Activated naive CD8-positive, alpha-beta T cell treated with anti-CD3 and anti-CD28 coated beads, Interleukin-2, amount 10 ng/mL, durations not matched to agents 7 days and 5 days (primary cell): Measurements from ENCODE around the gene RNLS. TPM values are rescaled to one million over a fixed set of nuclear protein-coding genes. Genes with fewer than 3 reads are reported as not detected.
"Not testable (repeated sequence)": the region's sequence is repeated elsewhere in the genome, so short reads cannot be mapped to it uniquely, and the experiment has no call there.

Source experiments
- ATAC-seq: fragments of 150-1000 bp; cut with Tn5 transposase; one replicate; pipeline ENCODE4 v1.10.0; 2021; ENCODE audit warnings: low read depth, moderate library complexity
- POLR2A ChIA-PET: fragments of 350-600 bp; sonication (Branson Sonifier 250); formaldehyde crosslinking; loops from one replicate; lab custom pipeline; 2021; ENCODE audit warnings: antibody characterized with exemption; lab: Charles Lee
- DNase-seq: peaks from one replicate; pipeline ENCODE4 v3.0.0; 2021
- H3K27ac Mint-ChIP-seq: one replicate; pipeline ENCODE4 v1.8.0; 2022; ENCODE audit warnings: mild to moderate bottlenecking, mixed read lengths
- H3K27me3 Mint-ChIP-seq: one replicate; pipeline ENCODE4 v1.8.0; 2022; ENCODE audit warnings: mild to moderate bottlenecking, moderate library complexity, mixed read lengths
- H3K36me3 Mint-ChIP-seq: one replicate; pipeline ENCODE4 v1.8.0; 2021; ENCODE audit warnings: mild to moderate bottlenecking, mixed read lengths
- H3K4me1 Mint-ChIP-seq: one replicate; pipeline ENCODE4 v1.8.0; 2021; ENCODE audit warnings: mixed read lengths
- H3K4me3 Mint-ChIP-seq: one replicate; pipeline ENCODE4 v1.8.0; 2022; ENCODE audit warnings: mild to moderate bottlenecking, moderate library complexity, mixed read lengths
- H3K9me3 Mint-ChIP-seq: one replicate; pipeline ENCODE4 v1.8.0; 2021; ENCODE audit warnings: mixed read lengths
- total RNA-seq, 2 experiments: library from RNA; stranded (reverse); gene quantifications; one replicate each; pipeline ENCODE4 v1.2.3, GENCODE V29; 2021

Gene RNLS
- total RNA-seq, 2 experiments from 2014 or later: 3.5 to 5.2 TPM

DNA sequence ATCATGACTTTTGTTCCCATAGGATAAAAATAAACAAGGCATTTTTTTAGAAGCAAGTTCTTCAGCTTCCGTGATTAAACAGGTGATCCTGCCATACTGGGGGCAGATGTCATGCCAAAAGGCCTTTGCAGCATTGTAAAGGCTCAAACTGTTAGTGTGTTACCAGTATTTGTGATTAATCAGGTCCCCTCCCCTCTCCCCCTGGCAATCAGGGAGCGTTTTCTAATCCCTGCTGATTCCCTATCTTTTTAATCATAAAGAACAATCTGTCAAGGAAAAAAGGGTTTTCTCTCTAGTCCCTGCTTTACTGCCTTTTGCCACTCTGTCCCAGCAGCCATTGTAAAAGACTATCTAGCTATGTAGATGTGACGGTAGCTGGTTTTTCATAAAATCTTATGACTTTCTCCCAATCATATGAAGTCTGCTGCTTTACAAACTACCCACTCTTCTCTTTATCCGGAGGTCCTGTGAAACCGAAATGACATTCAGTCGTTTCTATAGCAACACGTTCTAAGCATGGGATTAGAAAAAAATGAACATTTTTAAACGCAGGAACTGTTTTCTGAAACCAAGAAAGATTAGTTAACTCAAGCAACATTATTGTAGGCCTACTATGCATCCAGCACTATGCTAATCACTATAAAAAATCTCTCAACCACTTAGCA is 210.9 kb downstream of the RNLS start:
- Mint-ChIP-seq H3K27me3 (no peaks in the 10 kb centered on the region), H3K4me1 (peaks cover 2% of the 10 kb centered on the region), H3K4me3 (no peak overlapping the region), H3K9me3 (no peaks in the 10 kb centered on the region), H3K36me3 (peaks cover 8% of the 10 kb centered on the region), H3K27ac (no peak overlapping the region)
- POLR2A ChIA-PET: no interaction called here
- DNase-seq: no peak
- ATAC-seq: no peak

DNA sequence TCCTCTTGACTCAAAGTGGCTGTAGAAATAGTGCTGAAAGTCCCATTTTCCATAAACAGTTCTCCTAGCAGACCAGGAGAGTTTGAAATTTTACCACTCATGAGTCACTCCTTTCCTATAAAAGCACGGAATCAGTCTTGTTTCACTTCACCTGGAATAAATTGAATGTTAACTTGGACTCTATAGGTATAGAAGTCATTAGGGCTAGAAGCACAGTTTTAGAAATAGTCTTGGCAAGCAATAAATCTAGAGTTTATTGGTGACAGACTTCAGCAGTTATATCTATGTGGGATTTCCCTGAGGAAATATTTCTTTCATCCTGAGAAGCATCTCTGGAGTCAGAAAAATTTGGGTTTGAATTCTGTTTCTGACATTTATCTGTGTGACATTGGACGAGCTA is 212.4 kb downstream of the RNLS start:
- H3K4me3 Mint-ChIP-seq: no peak overlapping the region
- H3K9me3 Mint-ChIP-seq: no peaks in the 10 kb centered on the region
- peaks cover 8% of the 10 kb centered on the region for H3K36me3 Mint-ChIP-seq
- peaks cover 2% of the 10 kb centered on the region for H3K4me1 Mint-ChIP-seq
- no peak for DNase-seq
- POLR2A ChIA-PET: no interaction called here
- H3K27ac Mint-ChIP-seq: no peak overlapping the region
- no peak for ATAC-seq
- H3K27me3 Mint-ChIP-seq: no peaks in the 10 kb centered on the region

DNA sequence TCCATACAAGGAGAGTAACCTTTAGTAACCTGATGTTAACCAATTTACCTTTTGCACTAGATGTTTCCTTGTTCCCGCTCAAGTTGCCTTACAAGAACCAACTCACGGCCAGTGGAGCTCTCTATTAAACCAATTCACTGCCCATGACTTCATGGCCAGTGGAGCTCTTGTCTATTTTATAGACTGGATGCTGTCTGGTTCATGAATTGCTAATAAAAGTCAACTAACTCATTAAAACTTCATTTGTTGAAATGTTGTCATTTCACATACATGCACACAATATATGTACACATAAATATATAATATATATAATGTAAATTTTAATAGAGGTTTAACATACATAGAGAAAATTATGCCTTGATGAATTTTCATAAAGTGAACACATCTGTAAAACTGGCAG is 216.3 kb downstream of the RNLS start:
- Mint-ChIP-seq H3K4me1 (peaks cover 1% of the 10 kb centered on the region), H3K4me3 (no peak overlapping the region), H3K9me3 (peaks cover 1% of the 10 kb centered on the region), H3K36me3 (peaks cover 4% of the 10 kb centered on the region), H3K27ac (no peak overlapping the region), H3K27me3 (no peaks in the 10 kb centered on the region)
- DNase-seq (no peak), ATAC-seq (no peak)
- POLR2A ChIA-PET: no interaction called here

DNA sequence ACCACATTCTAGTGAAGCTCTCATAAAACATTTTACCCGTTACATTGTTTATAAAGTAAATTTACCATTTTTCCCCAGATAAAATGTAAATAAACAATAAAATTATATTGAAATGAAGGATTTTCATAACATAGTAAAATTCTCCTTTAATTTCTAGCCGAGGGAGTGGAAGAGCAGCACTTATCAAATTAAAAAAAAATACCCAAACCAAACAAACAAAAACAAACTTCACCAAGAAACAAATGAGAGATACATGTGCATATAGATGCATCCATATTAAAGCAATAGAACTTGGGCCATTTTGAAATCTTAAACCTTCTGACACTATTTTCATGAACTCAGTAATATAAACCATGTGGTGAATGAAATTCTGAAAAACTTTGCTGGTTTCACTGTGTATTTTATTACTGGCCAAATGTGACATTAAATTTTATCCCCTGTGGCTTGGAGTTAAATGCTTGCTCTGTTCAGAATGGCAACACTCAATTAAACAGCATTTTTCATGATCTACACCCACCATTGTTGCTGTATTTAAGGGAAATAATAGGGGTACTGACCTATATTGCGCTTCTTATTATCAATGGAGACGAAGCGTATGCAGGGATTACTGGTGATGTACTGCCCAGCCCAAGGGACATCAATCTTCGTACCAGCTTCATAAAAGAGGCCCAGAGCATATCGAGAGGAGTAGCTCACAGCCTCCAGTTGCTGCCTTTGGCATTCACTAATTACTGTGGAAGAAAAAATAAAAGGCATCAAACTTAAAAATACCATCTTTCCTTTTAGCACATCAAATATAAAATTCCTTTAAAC is 220.9 kb downstream of the RNLS start:
- Mint-ChIP-seq H3K36me3 (peaks cover 13% of the 10 kb centered on the region), H3K27me3 (no peaks in the 10 kb centered on the region), H3K4me3 (no peak overlapping the region), H3K27ac (no peak overlapping the region), H3K4me1 (peaks cover 6% of the 10 kb centered on the region), H3K9me3 (peaks cover 6% of the 10 kb centered on the region)
- no peak for ATAC-seq
- no peak for DNase-seq
- POLR2A ChIA-PET: no interaction called here

DNA sequence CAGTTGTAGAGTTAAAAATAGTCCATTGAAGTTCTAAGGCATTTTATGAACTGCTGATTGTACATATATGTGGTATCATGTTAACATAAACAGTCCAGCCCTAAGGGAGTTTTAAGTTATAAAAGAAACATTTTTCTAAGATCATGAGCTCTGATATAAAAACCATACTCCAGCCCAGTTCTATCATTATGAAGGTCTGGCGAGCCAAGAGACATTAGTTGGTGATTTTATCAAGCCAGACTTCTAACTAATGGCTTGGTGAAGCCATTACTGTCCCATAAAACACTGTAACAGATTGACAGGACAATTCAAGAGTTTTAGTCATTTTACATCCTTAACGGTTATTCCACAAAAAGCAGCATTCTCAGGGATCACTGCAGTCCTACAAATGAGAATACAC is 221.6 kb downstream of the RNLS start:
- Mint-ChIP-seq H3K4me3 (no peak overlapping the region), H3K9me3 (peaks cover 7% of the 10 kb centered on the region), H3K27me3 (no peaks in the 10 kb centered on the region), H3K27ac (no peak overlapping the region), H3K4me1 (peaks cover 6% of the 10 kb centered on the region), H3K36me3 (peaks cover 13% of the 10 kb centered on the region)
- ATAC-seq (no peak), DNase-seq (no peak)
- POLR2A ChIA-PET: no interaction called here

DNA sequence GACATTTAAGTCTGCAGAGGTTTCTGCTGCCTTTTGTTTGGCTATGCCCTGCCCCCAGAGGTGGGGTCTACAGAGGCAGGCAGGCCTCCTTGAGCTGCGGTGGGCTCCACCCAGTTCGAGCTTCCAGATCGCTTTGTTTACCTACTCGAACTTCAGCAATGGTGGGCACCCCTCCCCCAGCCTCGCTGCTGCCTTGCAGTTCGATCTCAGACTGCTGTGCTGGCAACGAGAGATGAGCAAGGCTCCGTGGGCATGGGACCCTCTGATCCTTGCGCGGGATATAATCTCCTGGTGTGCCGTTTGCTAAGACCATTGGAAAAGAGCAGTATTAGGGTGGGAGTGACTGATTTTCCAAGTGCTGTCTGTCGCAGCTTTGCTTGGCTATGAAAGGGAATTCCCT is 227.4 kb downstream of the RNLS start:
- ATAC-seq, H3K27ac Mint-ChIP-seq, H3K27me3 Mint-ChIP-seq, H3K4me3 Mint-ChIP-seq, POLR2A ChIA-PET, DNase-seq, H3K4me1 Mint-ChIP-seq: not testable (repeated sequence)
- H3K9me3 Mint-ChIP-seq: peaks cover 23% of the 10 kb centered on the region
- peaks cover 17% of the 10 kb centered on the region for H3K36me3 Mint-ChIP-seq

DNA sequence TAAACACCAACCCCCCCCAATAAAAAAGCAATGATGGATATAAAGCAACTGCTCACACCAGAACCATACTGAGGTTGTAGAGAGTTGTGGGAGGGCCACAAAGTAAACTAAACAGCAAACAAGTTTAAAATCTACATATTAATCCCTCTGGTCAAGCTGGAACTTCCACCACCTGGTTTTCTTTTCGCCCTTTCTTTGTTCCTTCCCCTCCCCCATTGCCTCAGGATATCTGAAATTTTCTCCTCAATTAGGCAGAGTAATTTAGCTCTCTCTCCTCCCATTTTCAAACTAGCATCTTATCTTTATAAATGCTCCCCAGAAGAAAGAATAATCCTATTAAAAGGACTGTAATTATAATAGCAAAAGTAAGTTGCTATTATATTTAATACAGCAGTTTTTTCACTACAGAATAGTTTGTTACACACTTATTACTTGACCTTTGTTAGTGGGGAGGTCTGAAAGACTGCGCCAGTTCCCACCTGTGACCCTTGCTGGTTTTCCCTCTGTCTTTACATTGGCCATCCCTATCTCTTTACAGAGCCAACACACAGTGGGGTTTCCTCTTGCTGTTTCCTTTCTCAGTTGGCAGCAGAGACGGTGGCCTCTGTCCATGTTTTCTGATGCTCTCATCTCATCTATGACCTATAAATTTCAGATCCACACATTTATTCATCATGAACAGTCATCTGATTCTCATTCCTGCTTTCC is 235.4 kb downstream of the RNLS start:
- DNase-seq: no peak
- no peak for ATAC-seq
- H3K9me3 Mint-ChIP-seq: peaks cover 8% of the 10 kb centered on the region
- H3K4me3 Mint-ChIP-seq: no peak overlapping the region
- H3K36me3 Mint-ChIP-seq: peaks cover 10% of the 10 kb centered on the region
- H3K4me1 Mint-ChIP-seq: peaks cover 2% of the 10 kb centered on the region
- H3K27me3 Mint-ChIP-seq: no peaks in the 10 kb centered on the region
- POLR2A ChIA-PET: no interaction called here
- H3K27ac Mint-ChIP-seq: no peak overlapping the region

DNA sequence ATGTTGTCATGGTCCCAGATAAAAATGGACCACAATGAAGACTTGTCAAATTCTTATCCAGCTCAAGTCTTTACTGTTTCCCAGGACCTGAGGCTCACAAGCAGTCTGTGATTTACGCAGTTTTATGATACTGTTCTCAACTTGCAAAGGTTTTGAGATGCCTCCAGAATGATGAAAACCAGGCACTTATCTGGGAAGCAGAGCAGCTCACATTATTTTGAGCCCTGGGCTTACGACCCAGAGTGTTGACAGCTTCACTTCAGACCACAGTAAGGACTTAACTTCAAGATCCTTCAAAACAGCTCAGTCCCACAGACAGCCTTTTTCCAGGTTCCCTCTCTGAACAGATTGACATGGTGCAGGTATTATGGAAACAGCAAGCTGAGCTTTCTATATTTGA is 236.1 kb downstream of the RNLS start:
- no peaks in the 10 kb centered on the region for H3K27me3 Mint-ChIP-seq
- no peak overlapping the region for H3K27ac Mint-ChIP-seq
- POLR2A ChIA-PET: no interaction called here
- H3K36me3 Mint-ChIP-seq: peaks cover 10% of the 10 kb centered on the region
- H3K4me3 Mint-ChIP-seq: no peak overlapping the region
- peaks cover 2% of the 10 kb centered on the region for H3K4me1 Mint-ChIP-seq
- H3K9me3 Mint-ChIP-seq: peaks cover 6% of the 10 kb centered on the region
- ATAC-seq (no peak), DNase-seq (no peak)

DNA sequence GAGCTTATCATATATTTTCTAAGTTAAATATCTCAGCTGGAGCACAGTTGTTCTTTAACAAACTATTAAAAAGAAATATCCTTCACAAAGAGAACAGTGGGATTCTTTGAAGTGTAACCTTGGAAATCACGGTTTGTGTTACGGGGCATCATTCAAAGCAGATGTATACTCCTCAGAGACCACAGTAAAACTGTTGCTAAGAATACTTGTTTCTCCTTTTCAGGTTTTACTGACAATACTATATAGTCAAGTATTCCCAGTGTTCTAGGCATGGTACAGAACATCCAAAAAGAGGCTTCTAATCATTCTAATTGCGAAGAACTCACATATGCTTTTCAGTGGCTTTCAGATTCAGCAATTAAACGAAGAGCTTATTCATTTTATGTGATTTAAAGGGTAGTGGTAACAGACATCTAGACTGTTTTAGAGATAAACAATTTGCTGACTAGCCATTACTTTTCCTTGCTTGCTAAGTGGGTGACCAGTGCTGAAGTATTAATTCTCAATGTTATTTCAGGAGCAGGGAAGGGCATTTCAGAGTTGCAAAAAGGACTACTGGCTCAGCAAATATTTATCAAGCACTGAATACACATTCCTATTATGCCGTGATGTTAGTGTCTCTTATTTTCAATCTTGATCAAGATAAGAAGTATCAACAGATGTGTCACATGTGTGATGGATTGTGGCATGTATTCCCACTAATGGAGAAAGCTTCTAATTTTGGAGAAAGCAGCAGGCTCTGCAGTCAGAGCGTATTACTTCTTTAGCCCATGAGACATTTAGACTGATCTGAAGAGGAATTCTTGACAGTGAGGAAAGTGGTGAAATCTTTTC is 236.8 kb downstream of the RNLS start:
- POLR2A ChIA-PET: no interaction called here
- H3K27me3 Mint-ChIP-seq: no peaks in the 10 kb centered on the region

DNA sequence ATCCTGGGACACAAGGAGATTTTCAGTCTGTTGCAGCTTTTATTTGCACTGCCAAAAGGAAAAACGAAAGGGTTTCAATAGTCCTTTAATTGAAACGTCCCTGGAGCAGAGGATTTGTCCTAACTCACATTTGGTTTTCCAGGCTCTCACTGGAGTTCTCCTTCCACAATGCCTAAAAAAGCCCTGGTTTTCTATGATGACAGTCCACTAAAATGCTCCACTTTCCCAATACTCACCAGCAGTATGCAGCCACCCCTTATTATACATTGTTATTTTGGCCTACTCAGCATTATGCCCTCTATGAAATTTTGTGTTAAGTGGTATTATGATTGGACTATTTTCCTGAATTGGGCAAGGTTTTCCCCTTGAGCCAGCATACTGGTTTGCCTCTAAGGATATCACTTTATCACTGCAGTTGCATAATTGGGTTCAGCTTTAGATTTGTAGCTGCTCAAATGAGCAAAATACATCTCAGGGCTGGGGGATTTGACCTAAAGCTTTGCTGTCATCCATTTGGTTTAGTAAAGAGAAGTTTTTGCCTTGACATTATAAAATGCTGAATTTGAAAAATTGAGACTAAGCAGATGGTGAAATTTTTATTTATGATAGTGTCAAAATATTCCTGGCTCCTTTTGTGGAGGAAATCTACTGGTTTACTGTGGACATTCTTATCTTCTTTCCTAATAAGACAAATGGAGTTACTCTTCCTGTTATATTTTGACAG is 239.2 kb downstream of the RNLS start:
- POLR2A ChIA-PET: no interaction called here
- Mint-ChIP-seq H3K9me3 (no peaks in the 10 kb centered on the region), H3K27ac (no peak overlapping the region), H3K4me1 (no peaks in the 10 kb centered on the region), H3K36me3 (peaks cover 4% of the 10 kb centered on the region), H3K4me3 (no peak overlapping the region), H3K27me3 (no peaks in the 10 kb centered on the region)
- ATAC-seq (no peak), DNase-seq (no peak)

More for the DNA sequence above, 236.8 kb downstream of the RNLS start:
- peaks cover 9% of the 10 kb centered on the region for H3K36me3 Mint-ChIP-seq
- ATAC-seq: no peak
- no peak for DNase-seq
- peaks cover 5% of the 10 kb centered on the region for H3K9me3 Mint-ChIP-seq
- H3K27ac Mint-ChIP-seq: no peak overlapping the region
- peaks cover 2% of the 10 kb centered on the region for H3K4me1 Mint-ChIP-seq
- H3K4me3 Mint-ChIP-seq: no peak overlapping the region

DNA sequence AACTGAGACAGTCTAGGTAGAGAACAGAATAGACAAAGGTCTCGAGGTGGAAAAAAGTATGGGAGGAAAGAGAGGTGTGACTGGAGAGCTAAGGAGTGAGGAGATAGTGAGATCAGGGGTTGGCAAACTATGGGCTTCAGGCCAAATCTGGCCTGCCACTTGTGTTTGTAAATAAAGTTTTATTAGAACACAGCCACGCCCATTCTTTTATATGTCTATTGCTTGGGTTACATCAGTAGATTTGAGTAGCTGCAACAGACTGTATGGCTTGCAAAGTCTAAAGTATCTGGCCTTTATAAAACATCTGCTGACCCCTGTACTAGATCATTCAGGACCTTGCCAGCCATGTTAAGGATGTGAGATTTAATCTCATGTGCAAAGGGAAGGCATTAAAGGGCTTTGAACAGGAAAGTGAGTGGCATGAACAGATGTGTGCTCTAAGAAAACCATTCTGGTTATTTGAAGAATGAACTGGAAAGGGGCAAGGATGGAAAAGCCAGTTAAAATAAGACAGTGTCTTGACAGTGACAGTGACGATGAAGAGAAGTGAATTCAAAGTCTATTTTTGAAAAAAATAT is 240.3 kb downstream of the RNLS start:
- ATAC-seq (no peak), DNase-seq (no peak)
- Mint-ChIP-seq H3K4me1 (no peaks in the 10 kb centered on the region), H3K9me3 (no peaks in the 10 kb centered on the region), H3K27me3 (no peaks in the 10 kb centered on the region), H3K36me3 (peaks cover 5% of the 10 kb centered on the region), H3K4me3 (no peak overlapping the region), H3K27ac (no peak overlapping the region)
- POLR2A ChIA-PET: no interaction called here

DNA sequence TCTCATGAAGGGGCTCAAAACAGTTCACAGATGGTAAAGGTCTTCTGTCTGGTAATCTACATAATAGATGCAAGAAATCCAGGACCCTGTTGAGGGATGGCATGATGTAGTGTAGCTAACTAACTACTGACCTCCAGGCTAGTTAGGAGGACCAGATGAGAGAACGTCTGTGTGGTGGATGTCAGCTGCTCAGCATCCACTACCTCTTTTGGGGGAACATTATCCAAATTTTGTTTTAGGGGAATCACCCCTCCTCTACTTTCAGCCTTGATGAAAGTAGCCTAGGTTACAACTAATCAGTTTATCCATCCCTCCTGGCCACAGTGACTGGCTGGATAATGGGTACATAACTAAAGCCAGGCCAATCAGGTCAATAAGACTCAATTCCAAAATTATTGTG is 246.0 kb downstream of the RNLS start:
- POLR2A ChIA-PET: no interaction called here
- DNase-seq (no peak), ATAC-seq (no peak)
- H3K27ac Mint-ChIP-seq: no peak overlapping the region
- H3K4me3 Mint-ChIP-seq: no peak overlapping the region
- H3K4me1 Mint-ChIP-seq: peaks cover 7% of the 10 kb centered on the region
- no peaks in the 10 kb centered on the region for H3K27me3 Mint-ChIP-seq
- peaks cover 2% of the 10 kb centered on the region for H3K36me3 Mint-ChIP-seq
- no peaks in the 10 kb centered on the region for H3K9me3 Mint-ChIP-seq
